Frontal cortex (tissue), 4 donors: Measurements from ENCODE around the gene CACNG1. TPM values are rescaled to one million over a fixed set of nuclear protein-coding genes. Genes with fewer than 3 reads are reported as not detected.

Experiments
- DNase-seq, 2 donors: peaks; one replicate each; pipeline ENCODE4 v3.0.0; 2012; ENCODE audit warnings: low spot score in 2 of 2
- FAIRE-seq: peaks from 2 replicates; lab custom pipeline; 2012; peaks lifted over from hg19 to GRCh38; lab: Jason Lieb, UNC
- total RNA-seq: library from RNA; depleted of rRNA; stranded (reverse); fragments of >200 nt; gene quantifications from one replicate; pipeline ENCODE4 v1.2.3, GENCODE V29; 2014
- donor health status: control.
- donor health status: control.
- donor health status: control.

CACNG1 gene
- total RNA-seq, 1 donor from 2014 or later: under 0.01 TPM

- FAIRE-seq: no peak
These were observed 4.8 kb downstream of the CACNG1 start for GRCh38 chr17:67049025-67049739.

DNA sequence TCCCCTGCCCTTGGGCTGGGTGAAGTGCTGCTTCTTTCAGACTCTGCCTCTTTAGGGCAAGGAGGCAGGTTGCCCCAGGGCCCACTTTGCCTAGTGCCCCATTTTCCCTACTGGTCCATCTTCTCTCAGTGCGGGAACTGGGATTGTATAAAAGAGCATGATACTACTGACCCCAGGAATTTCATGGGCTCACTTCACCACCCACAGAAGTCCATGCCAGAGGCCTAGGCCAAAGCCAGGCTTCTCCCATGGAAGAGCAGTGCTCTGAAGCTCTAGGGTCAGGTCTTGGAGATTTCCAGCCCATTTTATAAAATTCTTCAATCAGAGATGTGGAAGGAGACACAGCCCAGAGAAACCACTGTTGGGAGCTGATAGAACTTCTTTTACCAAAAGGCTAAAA is 5.7 kb downstream of the CACNG1 start:
- DNase-seq: no peak
- no peak for FAIRE-seq

More at GRCh38 chr17:67049025-67049739, 4.8 kb downstream of the CACNG1 start:
- no peak for DNase-seq

DNA sequence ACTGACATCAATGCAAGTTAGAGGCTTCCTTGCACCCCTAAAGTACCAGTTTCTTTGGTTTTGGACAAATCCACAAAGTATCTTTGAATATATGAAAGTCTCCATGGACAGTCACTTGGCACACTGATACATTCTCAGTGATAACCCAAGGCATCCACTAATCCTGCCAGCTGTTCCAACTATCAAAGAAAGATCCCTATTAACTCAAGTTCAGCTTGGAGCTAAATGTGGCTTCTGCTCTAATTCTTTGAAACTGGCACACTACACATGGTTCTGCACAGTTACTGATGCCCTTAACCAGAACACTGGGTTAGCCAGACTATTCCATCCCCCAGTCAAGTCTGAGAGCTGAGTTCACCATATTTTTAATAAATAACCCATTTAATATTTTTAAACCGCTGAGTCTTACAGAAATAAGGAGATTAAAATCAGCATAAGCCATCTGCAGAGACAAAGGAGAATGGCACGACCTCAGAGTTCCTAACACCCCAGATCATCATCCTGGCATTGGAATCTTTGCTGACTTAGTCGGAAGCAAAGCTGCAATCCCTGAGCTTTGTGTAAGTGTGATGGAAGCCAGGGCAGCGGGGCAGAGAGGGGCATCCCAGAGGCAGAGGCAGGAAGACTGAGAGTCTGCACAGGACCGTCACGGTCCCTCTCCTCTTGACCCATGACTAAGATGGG is 6.3 kb downstream of the CACNG1 start:
- no peak for DNase-seq
- FAIRE-seq: no peak

DNA sequence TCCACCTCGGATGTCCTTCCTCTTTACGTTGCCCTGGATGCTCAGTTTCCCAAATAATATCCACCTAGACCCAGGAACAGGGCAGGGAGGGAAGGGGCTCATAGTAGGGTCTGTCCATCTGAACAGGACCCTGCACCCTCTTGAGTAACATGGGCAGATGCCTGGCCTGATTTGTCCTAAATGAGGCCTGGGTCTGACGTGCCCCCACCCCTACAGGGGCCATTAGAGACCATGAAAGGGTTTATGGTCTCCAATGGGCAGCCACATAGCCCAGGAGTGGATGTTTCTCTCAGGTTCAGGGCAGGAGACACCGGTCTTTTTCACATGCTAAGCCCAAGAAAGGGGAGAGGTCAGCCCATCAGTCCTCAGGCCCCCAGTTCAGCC is 6.8 kb downstream of the CACNG1 start:
- DNase-seq: no peak
- FAIRE-seq: no peak

- DNase-seq (no peak), FAIRE-seq (no peak)
These were observed 7.5 kb downstream of the CACNG1 start for GRCh38 chr17:67051837-67052236.

DNA sequence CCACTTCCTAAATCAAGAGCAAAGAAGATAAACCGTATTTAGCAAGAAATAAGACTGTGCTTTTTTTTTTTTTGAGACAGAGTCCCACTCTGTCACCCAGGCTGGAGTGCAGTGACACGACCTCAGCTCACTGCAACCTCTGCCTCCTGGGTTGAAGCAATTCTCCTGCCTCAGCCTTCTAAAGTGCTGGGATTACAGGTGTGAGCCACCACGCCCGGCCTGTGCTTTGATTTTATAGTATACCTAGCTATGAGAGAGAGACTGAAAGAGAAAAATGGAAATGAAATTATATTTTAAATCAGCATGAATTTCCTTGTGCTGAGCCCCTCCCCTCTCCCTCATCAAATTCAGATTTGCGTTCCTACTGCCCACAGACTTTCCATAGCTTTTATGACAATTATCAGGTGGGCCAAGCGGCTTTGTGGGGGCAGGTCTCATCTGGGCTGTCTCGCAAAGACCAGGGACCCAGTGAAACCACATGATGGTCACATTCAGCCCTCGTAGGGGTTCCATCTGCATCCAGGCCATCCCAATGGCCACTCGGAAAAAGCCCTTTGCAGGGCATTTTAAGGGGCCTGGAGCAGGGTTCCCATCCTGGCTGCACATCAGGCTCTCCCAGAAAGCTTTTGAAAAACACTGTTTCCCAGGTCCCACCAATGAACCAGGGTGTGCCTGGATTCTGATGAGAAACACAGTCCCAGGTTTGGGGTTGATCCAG is 8.5 kb downstream of the CACNG1 start:
- DNase-seq: no peak
- FAIRE-seq: no peak

- DNase-seq (no peak), FAIRE-seq (no peak)
These were observed 9.2 kb downstream of the CACNG1 start for GRCh38 chr17:67053438-67054000.

GRCh38 chr17:67054011-67054591 is 9.7 kb downstream of the CACNG1 start:
- FAIRE-seq (no peak), DNase-seq (no peak)

- no peak for FAIRE-seq
These were observed 10.3 kb downstream of the CACNG1 start for GRCh38 chr17:67054608-67055007.

DNA sequence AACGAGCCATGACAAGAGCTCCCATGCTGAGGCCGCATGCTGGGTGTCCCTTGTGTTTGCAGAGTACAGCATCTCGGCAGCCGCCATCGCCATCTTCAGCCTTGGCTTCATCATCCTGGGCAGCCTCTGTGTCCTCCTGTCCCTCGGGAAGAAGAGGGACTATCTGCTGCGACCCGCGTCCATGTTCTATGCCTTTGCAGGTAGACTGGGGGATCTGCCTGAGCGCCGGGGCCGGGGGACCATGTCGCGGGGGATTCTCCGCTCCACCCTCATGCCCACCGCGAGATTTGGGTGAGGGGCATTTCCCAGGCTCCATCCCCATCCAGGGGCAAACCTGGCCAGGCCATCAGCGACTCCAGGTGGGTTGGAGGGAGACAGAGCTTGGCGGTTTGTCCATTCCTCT is 10.7 kb downstream of the CACNG1 start:
- FAIRE-seq: no peak
- DNase-seq: no peak

More at GRCh38 chr17:67054608-67055007, 10.3 kb downstream of the CACNG1 start:
- no peak for DNase-seq

GRCh38 chr17:67055811-67056745 is 11.7 kb downstream of the CACNG1 start:
- FAIRE-seq (no peak), DNase-seq (no peak)

- no peak for FAIRE-seq
- no peak for DNase-seq
These were observed 12.6 kb downstream of the CACNG1 start for GRCh38 chr17:67056746-67057490.

DNA sequence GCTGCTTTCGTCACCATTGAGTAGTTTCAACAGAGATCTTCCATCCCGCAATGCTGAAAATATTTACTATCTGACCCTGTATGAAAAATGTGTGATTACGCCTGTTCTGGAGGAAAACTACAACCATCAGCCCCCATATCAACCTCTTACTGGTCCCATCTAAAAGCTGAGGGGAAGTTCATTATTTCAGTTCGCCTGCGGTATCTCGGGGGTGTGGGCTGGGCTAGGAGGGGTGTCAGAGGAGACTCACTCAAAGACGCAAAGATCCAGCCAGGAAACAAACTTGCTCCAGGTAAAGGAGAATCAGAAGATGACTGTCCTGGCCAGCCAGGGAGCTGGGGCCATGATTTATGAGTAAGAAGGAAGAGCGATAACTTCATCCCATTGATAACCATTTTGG is 13.7 kb downstream of the CACNG1 start:
- no peak for DNase-seq
- FAIRE-seq: no peak

DNA sequence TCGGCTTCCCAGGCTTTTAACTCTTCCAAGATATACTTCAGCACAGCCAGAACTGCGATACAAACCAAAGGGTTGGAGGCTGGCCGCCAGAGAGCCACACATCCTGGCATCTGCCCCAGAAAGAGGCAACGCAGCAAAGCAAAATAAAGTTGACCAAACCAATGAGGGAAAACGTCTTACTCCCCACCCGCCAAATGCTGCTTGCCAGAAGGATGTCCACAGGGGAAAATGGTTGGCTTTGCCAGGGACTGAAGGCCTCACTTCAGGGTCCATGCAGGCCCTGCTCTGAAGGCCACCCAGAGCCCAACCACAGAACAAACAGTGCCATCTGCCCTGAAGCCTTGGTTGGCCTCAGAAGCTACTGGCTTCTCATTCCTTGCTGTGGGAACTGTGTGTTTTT is 15.0 kb downstream of the CACNG1 start:
- no peak for DNase-seq
- no peak for FAIRE-seq

DNA sequence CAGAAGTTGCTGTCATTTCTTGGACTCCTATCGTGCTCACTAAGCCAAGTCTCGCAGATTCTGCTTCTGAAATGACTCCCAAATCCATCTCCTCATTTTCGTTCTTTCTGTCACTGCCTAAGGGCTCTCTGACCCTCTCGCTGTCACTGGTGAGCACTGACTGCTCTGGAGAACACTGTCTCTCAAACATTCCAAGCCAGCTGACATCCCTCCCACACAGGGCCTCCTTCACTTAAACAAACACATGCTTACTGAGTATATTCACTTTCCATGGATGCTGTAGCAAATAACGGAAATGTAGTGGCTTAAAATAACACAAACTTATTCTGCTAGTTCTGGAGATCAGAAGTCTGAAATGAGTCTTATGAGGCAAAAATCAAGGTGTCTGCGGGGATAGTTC is 18.8 kb downstream of the CACNG1 start:
- no peak for FAIRE-seq
- DNase-seq: no peak

- DNase-seq (no peak), FAIRE-seq (no peak)
These were observed 22.4 kb downstream of the CACNG1 start for GRCh38 chr17:67066717-67067116.

- DNase-seq: no peak
- no peak for FAIRE-seq
These were observed 23.5 kb downstream of the CACNG1 start for GRCh38 chr17:67067571-67068482.

DNA sequence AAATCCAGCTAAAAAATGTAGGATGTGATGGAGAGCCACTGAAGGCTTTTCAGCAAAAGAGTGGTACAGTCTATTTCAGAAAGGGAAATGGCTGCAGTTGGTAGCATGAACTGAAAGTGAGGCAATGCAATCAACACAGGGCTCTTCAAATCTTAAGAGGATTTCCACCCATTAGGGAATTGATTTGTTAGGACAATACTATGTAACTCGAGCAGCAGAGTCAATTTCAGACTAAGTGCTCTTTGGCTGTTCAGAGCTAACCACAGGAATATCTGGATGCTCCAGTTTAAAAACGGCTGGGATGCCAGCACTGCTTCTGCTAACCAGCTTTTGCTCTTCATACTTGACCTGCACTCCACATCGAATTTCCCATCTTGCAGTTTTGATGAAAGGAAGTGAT is 24.6 kb downstream of the CACNG1 start:
- FAIRE-seq (no peak), DNase-seq (no peak)
